H9 (cell line): ENCODE data around the gene RANBP3. TPM values are rescaled to one million over a fixed set of nuclear protein-coding genes. Genes with fewer than 3 reads are reported as not detected.
A peak's percentile ranks its signal among the peaks of the same experiment; 100 is the strongest.

Source experiments
- DNase-seq: peaks from one replicate; pipeline ENCODE4 v3.0.0-alpha.2; 2017
- H2AFZ ChIP-seq: one replicate; pipeline ENCODE4 v1.6.1; 2013; ENCODE audit warnings: mild to moderate bottlenecking, low read length, control low read depth, moderate library complexity
- H2AK5ac ChIP-seq: 2 replicates; pipeline ENCODE4 v1.6.1; 2013; ENCODE audit warnings: low read length, control low read depth, mixed read lengths; ENCODE audit not compliant: insufficient read length
- H2BK120ac ChIP-seq: one replicate; pipeline ENCODE4 v1.6.1; 2013; ENCODE audit warnings: low read depth, mild to moderate bottlenecking, low read length, control low read depth, inconsistent platforms; ENCODE audit not compliant: poor library complexity, severe bottlenecking
- H2BK12ac ChIP-seq: 2 replicates; pipeline ENCODE4 v1.6.1; 2013; ENCODE audit warnings: low read length, control low read depth, mixed read lengths, low read depth; ENCODE audit not compliant: insufficient read length
- H2BK15ac ChIP-seq: 2 replicates; pipeline ENCODE4 v1.6.1; 2013; ENCODE audit warnings: low read depth, low read length, control low read depth
- H2BK20ac ChIP-seq: one replicate; pipeline ENCODE4 v1.6.1; 2013; ENCODE audit warnings: low read depth, mild to moderate bottlenecking, low read length, control low read depth, inconsistent platforms; ENCODE audit not compliant: poor library complexity, severe bottlenecking
- H2BK5ac ChIP-seq: 2 replicates; pipeline ENCODE4 v1.6.1; 2013; ENCODE audit warnings: low read length, control low read depth, mixed read lengths; ENCODE audit not compliant: insufficient read length
- H3K14ac ChIP-seq: 2 replicates; pipeline ENCODE4 v1.6.1; 2013; ENCODE audit warnings: low read length, control low read depth; ENCODE audit not compliant: insufficient read depth
- H3K18ac ChIP-seq: 2 replicates; pipeline ENCODE4 v1.6.1; 2013; ENCODE audit warnings: low read depth, mild to moderate bottlenecking, mixed read lengths, low read length, control low read depth; ENCODE audit not compliant: insufficient read length
- H3K23ac ChIP-seq: 2 replicates; pipeline ENCODE4 v1.6.1; 2013; ENCODE audit warnings: low read length, control low read depth, mixed read lengths, low read depth; ENCODE audit not compliant: insufficient read length
- H3K23me2 ChIP-seq: 2 replicates; pipeline ENCODE4 v1.6.1; 2013; ENCODE audit warnings: low read depth, mild to moderate bottlenecking, mixed read lengths, low read length, control low read depth; ENCODE audit not compliant: insufficient read length, poor library complexity, severe bottlenecking
- H3K27ac ChIP-seq: 2 replicates; pipeline ENCODE4 v1.5.1; 2013; ENCODE audit warnings: low read length, control low read depth, mixed read lengths, low read depth; ENCODE audit not compliant: insufficient read length
- H3K27me3 ChIP-seq: 2 replicates; pipeline ENCODE4 v1.6.1; 2013; ENCODE audit warnings: low read length, control low read depth, inconsistent platforms; ENCODE audit not compliant: insufficient read depth
- H3K4ac ChIP-seq: 2 replicates; pipeline ENCODE4 v1.6.1; 2013; ENCODE audit warnings: low read depth, mild to moderate bottlenecking, control low read depth, inconsistent platforms, low read length, moderate library complexity
- H3K4me1 ChIP-seq: 2 replicates; pipeline ENCODE4 v1.6.1; 2013; ENCODE audit warnings: low read length, control low read depth, inconsistent platforms; ENCODE audit not compliant: insufficient read depth
- H3K4me2 ChIP-seq: 2 replicates; pipeline ENCODE4 v1.6.1; 2013; ENCODE audit warnings: low read length, control low read depth, mixed read lengths; ENCODE audit not compliant: insufficient read length, insufficient read depth
- H3K56ac ChIP-seq: 2 replicates; pipeline ENCODE4 v1.6.1; 2013; ENCODE audit warnings: low read depth, mild to moderate bottlenecking, mixed read lengths, low read length, control low read depth; ENCODE audit not compliant: insufficient read length
- H3K79me1 ChIP-seq: 2 replicates; pipeline ENCODE4 v1.6.1; 2013; ENCODE audit warnings: low read depth, mild to moderate bottlenecking, moderate library complexity, low read length, control low read depth, inconsistent platforms; ENCODE audit not compliant: insufficient read depth, poor library complexity, severe bottlenecking
- H3K79me2 ChIP-seq: 2 replicates; pipeline ENCODE4 v1.6.1; 2013; ENCODE audit warnings: low read length, control low read depth, inconsistent platforms; ENCODE audit not compliant: insufficient read depth
- H3K9ac ChIP-seq: 2 replicates; pipeline ENCODE4 v1.6.1; 2013; ENCODE audit warnings: low read length, control low read depth, mixed read lengths; ENCODE audit not compliant: insufficient read length; ENCODE audit errors: extremely low read depth
- H3K9me3 ChIP-seq: one replicate; pipeline ENCODE4 v1.6.1; 2013; ENCODE audit warnings: low read depth, low read length, inconsistent platforms; ENCODE audit not compliant: control insufficient read depth
- H3T11ph ChIP-seq: one replicate; pipeline ENCODE4 v1.6.1; 2013; ENCODE audit warnings: mild to moderate bottlenecking, low read length, control low read depth, inconsistent platforms
- H4K20me1 ChIP-seq: one replicate; pipeline ENCODE4 v1.6.1; 2013; ENCODE audit not compliant: control insufficient read depth, insufficient read length, insufficient read depth
- H4K5ac ChIP-seq: 2 replicates; pipeline ENCODE4 v1.6.1; 2013; ENCODE audit warnings: low read depth, mild to moderate bottlenecking, mixed read lengths, low read length, control low read depth; ENCODE audit not compliant: insufficient read length
- H4K8ac ChIP-seq: replicated peaks from 2 replicates; pipeline ENCODE4 v1.6.1; 2013; ENCODE audit warnings: low read length, control low read depth, mixed read lengths, low read depth; ENCODE audit not compliant: insufficient read length
- H4K91ac ChIP-seq: 2 replicates; pipeline ENCODE4 v1.6.1; 2013; ENCODE audit warnings: low read depth, mild to moderate bottlenecking, moderate library complexity, mixed read lengths, low read length, control low read depth; ENCODE audit not compliant: insufficient read length
- H3K27ac Mint-ChIP-seq, 3 experiments: 2 replicates in 2 of 3; 3 replicates in 1 of 3; pipeline ENCODE4 v1.8.0; 2020 to 2021; ENCODE audit warnings: mixed read lengths in 3 of 3, mild to moderate bottlenecking in 1 of 3, moderate library complexity in 1 of 3
- H3K27me3 Mint-ChIP-seq: 2 replicates; pipeline ENCODE4 v1.8.0; 2021; ENCODE audit warnings: low read depth, mild to moderate bottlenecking, moderate library complexity, mixed read lengths
- H3K36me3 Mint-ChIP-seq, 3 experiments: 2 replicates in 2 of 3; 3 replicates in 1 of 3; pipeline ENCODE4 v1.8.0; 2020 to 2021; ENCODE audit warnings: low read depth in 3 of 3, mixed read lengths in 3 of 3; ENCODE audit not compliant: insufficient read depth in 1 of 3
- H3K4me1 Mint-ChIP-seq, 2 experiments: 2 replicates each; pipeline ENCODE4 v1.8.0; 2020; ENCODE audit warnings: mixed read lengths in 2 of 2
- H3K4me3 Mint-ChIP-seq, 2 experiments: 2 replicates in 1 of 2; 3 replicates in 1 of 2; pipeline ENCODE4 v1.8.0; 2020 to 2021; ENCODE audit warnings: mild to moderate bottlenecking in 2 of 2, mixed read lengths in 2 of 2, moderate library complexity in 1 of 2
- H3K9me3 Mint-ChIP-seq, 2 experiments: 2 replicates in 1 of 2; 3 replicates in 1 of 2; pipeline ENCODE4 v1.8.0; 2020; ENCODE audit warnings: mild to moderate bottlenecking in 2 of 2, mixed read lengths in 2 of 2, moderate library complexity in 1 of 2
- CTCF ChIP-seq: fragments of 200-600 bp; sonication (generic); conservative IDR thresholded peaks from 3 replicates; pipeline ENCODE4 v1.8.0; 2021; ENCODE audit warnings: antibody characterized with exemption, mild to moderate bottlenecking
- WGBS: extraction: QIAGEN DNeasy Blood & Tissue Kit; methylation state at CpG from one replicate; pipeline ENCODE4 v1.1.7; 2013; ENCODE audit warnings: missing lambda C conversion rate, low lambda C conversion rate, mixed read lengths; ENCODE audit not compliant: insufficient read length; ENCODE audit errors: extremely low coverage; 5-methylcytosine and 5-hydroxymethylcytosine counted together
- total RNA-seq: library from RNA; stranded (reverse); gene quantifications from 2 replicates; pipeline ENCODE4 v1.2.1, GENCODE V29; 2021

RANBP3 gene
- total RNA-seq, 1 experiment from 2014 or later = 86.5 TPM

GRCh38 chr19:5975388-5975728, 2.6 kb downstream of the RANBP3 start:
- H4K91ac ChIP-seq = no peak overlapping the region
- no CpG with 5 or more reads among the region's 3 CpGs for WGBS

More at GRCh38 chr19:5975388-5975728, 2.6 kb downstream of the RANBP3 start:
- H3K56ac ChIP-seq = no peak overlapping the region
- no peak overlapping the region for H3K18ac ChIP-seq
- Mint-ChIP-seq H3K9me3 (no peaks in the 10 kb centered on the region; a peak in 1 of 5 replicates), H3K27ac (no peak overlapping the region), H3K27me3 (peaks cover 2% of the 10 kb centered on the region; the same call in 1 of the 2 replicates), H3K4me3 (peak overlapping the region in 1 of 2 experiments; percentile 99; a peak in 4 of 5 replicates), H3K36me3 (peaks cover 15 to 35% (median 21%) of the 10 kb centered on the region in 3 experiments), H3K4me1 (peaks cover 26 to 34% of the 10 kb centered on the region in 2 experiments)
- no peak overlapping the region for H3T11ph ChIP-seq
- H2BK120ac ChIP-seq = no peak overlapping the region
- no peak for DNase-seq
- H2BK15ac ChIP-seq = no peak overlapping the region
- H3K9me3 ChIP-seq = no peaks in the 10 kb centered on the region
- no peak overlapping the region for H2AK5ac ChIP-seq
- H4K5ac ChIP-seq = no peak overlapping the region
- no peak overlapping the region for H2BK5ac ChIP-seq
- peaks cover 56% of the 10 kb centered on the region for H3K79me2 ChIP-seq
- H3K4me1 ChIP-seq = 0 out of 2 replicates have a peak, but pooled peaks cover 4% of the 10 kb centered on the region
- H3K14ac ChIP-seq = no peak overlapping the region
- H4K8ac ChIP-seq = no peak overlapping the region
- TF ChIP-seq CTCF = no peak
- H3K4ac ChIP-seq = no peak overlapping the region
- no peak overlapping the region for H3K9ac ChIP-seq
- no peak overlapping the region for H2BK12ac ChIP-seq
- H3K79me1 ChIP-seq = peaks cover 40% of the 10 kb centered on the region
- H3K23ac ChIP-seq = no peak overlapping the region
- H3K27ac ChIP-seq = no peak overlapping the region
- no peaks in the 10 kb centered on the region; the same call in 1 of the 2 replicates for H3K27me3 ChIP-seq
- H3K23me2 ChIP-seq = peaks cover 7% of the 10 kb centered on the region
- H3K4me2 ChIP-seq = no peak overlapping the region
- H2AFZ ChIP-seq = no peak overlapping the region
- H2BK20ac ChIP-seq = no peak overlapping the region
- H4K20me1 ChIP-seq = no peaks in the 10 kb centered on the region
